Bone marrow (tissue), 2 donors: ENCODE measurements around the gene DTYMK.

Experiments
- DNase-seq, 2 donors: peaks; one replicate each; lab custom pipeline; 2025; lab: John Stamatoyannopoulos, UW

Gene DTYMK

DNA sequence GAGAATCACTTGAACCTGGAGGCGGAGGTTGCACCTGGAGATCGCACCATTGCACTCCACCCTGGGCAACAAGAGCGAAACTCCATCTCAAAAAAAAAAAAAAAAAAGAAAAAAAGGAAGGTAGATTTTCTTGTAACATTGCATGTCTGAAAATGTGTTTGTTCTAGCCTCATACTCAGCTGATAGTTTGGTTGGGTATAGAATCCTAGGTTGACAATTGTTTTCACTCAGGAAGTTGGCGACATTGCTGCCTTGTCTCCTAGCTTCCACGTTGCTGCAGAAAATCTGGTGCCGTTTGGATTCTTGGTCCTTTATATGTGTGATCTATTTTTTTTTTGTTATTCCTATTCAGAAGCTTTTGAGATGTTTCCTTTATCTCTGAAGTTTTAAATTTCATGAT, 19.9 kb upstream of the DTYMK start:
- no peak for DNase-seq

DNA sequence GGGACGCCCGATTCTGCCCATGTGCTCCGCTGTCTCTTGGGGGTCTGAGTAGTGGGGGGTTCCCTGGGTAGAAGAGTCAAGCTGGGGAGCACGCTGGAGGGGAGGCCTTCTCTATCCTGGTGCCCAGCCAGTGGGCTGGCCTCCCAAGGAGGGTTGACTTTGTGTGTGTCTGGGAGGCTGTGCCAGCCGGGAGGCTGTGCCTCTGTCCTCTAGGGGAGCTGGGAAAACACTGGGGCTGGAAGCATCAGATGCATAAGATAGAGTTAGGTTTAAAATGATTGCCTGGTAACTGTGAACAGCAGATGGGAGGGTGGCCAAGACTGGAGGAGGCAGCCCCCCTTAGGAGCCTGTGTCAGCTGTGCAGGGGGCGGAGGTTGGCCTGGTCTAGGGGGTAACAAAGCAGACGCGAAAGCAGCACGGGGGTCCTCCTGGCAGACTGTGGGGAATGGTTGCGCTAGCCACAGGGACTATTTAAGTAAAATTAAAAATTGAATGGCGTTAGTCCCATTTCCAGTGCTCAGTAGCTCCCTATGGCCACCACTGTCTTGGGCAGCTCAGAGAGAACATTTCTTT, 16.5 kb upstream of the DTYMK start:
- DNase-seq, result no peak

DNA sequence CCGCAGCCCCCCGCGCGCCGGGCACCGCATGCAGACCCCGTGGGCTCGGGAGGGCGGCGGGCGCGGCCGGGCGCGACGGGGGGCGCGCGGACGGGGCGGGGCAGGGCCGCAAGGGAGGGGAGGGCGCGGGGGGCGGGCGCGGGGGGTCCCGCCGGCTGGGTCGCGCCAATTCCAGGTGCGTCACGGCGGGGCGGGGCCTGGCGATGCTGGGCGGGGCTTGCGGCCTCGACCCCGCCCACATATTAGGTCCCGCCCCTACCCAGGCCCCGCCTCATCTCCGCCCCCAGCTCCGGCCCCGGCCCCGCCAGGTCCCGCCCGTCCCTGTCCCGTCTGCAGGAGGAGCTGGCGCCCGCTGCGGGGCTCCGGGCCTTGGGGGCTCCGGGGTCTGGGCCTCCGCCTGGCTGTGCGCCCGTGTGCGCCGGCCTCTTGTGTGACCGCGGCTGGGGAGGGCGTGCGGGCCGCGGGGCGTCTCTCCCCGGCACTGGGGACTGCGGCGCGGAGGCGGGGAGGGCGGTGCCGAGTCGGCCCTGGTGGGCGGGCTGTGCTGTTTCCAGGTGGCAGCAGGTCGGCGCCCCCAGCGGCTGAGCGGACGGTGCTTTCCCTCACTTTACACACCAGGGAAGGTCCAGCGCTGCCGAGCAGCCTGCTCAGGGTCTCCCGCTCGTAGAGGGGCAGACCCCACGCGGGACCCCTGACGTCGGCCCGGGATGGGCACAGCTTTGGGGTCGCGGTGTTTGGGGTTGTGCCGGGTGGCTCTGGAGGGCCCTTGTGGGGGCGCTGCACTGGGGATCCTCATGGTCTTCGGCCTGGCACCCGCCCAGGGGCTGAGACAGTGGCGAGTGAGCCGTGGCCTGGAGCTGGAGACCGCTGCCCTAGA, 15.8 kb upstream of the DTYMK start:
- peak; percentile 53 to 83 for DNase-seq

DNA sequence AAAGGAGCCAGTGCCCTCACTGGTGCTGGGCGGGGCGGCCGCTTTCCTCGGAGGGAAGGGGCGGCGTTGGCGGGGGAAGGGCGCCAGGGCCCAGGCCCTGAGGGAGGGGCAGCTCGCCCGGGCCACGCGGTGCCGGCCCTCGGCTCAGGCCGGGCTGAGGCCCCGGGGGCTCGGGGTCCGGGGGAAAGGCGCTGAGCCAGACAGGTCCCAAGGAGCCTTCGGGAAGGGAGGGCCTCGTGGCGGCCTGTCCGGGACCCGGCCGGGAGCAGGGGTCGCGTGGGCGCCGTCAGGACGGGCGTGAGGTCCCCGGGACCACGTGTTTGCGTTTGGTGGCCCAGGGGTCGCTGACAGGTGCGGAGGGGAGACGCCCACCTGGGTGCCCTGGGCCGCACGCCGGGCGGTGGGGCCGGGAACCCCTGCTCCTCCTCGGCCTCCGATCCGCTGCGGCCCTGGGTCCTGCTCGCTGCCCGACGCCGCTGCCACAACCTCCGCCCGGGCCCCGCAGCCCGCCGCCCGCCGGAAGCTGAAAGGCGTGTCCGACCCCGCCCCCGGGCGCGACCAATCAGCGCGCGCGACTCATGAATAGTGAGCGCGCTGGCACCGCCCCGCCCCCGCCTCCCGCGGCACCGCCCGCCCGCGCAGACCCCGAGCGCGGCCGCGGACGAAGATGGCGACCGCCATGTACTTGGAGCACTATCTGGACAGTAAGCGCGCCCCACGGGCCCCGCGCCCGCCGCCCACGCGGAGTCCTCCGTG, 15.0 kb upstream of the DTYMK start, which contains the start of gene ING5:
Gene ING5, plus strand, starts transcription at position 641 of the 756 bp plus-strand sequence. Its CDS starts 27 bp downstream, at position 668.
- peak; percentile 62 to 86 for DNase-seq

DNA sequence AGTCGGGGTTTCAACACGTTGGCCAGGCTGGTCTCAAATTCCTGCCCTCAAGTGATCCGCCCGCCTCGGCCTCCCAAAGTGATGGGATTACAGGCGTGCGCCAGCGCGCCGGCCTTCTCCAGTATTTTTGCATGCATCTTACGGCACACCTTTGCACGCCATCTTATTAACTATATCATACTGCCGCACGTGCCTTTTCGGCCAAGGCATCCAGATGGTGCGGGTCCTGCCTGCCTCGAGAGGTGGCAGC, 14.5 kb upstream of the DTYMK start:
- DNase-seq, result peak in 1 of 2 donors; percentile 71

DNA sequence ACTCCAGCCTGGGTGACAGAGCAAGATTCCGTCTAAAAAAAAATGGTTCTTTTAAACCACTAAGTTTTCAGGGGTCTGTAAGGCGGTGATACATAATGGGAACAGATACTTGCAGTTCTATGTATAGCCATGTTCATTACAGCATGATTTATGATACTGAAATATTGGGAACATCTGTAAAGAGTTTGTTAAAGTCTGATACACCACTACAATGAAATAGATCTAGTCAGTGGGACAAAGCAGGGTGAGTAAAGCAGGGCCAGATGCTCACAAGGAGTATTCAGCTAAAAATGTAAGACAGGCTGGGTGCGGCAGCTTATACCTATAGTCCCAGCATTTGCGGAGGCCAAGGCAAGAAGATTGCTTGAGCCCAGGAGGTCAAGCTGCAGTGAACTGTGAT, 9.0 kb upstream of the DTYMK start:
- no peak for DNase-seq

DNA sequence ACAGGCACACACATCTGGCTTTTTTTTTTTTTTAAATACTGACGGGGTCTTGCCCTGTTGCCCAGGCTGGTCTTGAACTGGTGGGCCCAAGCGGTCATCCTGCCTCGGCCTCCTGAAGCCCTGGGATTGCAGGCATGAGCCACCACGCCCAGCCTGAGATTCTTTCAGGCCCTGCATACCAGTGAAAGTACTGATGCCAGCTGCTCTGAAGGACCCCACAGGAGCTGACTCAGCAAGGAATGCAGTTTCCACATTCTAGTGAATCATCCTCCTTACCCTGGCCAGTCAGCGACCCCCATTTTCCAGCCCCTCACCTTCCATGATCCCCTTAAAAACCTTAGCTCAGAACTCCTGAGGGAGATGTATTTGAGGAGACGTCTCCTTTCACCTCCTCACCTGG, 5.8 kb upstream of the DTYMK start:
- no peak for DNase-seq

DNA sequence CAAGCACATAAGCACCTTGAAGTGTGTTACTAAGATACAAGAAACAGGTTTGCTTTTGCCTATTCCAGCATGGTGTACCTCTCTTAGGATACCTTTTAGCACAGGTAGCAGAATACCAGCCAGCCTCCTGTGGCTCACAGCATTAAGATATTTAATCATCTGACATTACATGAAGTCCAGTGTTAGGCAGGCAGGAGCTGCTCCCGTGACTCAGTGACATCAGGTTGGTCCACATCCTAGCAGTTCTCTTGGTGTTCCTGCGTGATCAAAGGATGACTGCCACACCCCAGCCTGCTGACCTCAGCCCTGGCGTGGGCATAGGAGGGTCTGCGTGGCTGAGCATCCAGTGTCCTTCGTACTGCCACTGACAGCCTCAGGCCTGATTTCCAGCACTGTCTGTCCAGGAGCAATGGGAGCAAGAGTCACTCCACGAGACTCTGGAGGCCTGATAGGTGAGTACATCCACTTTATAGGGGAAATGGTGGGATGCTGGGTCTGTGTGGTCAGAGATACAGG, 3.6 kb upstream of the DTYMK start:
- DNase-seq, result no peak

DNA sequence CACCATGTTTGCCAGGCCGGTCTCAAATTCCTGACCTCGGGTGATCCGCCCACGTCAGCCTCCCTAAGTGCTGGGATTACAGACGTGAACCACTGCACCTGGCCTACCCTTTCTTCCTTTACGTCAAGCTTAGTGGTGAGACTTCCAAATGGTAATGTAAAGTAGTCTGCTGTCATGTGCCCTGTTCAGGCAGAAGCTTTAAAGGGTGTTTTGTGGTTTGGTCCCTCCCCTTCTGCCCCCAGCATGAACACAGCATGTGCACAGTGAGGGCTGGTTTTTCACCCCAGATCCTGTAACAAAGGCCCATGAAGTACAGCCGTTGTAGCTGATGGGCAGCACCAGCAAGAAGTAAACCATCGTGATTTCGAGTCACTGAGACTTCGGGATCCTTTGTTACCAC, 2.7 kb upstream of the DTYMK start:
- DNase-seq, result no peak

DNA sequence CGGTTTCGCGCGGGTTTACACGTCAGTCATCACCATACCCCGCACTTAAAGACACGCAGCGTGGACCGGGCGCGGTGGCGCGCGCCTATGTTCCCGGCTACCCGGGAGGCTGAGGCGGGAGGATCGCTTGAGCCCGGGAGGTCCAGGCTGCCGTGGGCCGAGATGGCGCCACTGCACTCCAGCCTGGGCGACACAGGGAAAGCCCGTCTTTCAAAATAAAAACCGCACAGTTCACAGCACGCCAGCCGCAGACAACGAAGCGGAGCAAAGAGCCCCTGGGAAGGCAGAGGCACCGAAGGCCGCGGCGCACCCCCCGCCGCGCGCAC, 328 bp downstream of the DTYMK start:
- no peak for DNase-seq

DNA sequence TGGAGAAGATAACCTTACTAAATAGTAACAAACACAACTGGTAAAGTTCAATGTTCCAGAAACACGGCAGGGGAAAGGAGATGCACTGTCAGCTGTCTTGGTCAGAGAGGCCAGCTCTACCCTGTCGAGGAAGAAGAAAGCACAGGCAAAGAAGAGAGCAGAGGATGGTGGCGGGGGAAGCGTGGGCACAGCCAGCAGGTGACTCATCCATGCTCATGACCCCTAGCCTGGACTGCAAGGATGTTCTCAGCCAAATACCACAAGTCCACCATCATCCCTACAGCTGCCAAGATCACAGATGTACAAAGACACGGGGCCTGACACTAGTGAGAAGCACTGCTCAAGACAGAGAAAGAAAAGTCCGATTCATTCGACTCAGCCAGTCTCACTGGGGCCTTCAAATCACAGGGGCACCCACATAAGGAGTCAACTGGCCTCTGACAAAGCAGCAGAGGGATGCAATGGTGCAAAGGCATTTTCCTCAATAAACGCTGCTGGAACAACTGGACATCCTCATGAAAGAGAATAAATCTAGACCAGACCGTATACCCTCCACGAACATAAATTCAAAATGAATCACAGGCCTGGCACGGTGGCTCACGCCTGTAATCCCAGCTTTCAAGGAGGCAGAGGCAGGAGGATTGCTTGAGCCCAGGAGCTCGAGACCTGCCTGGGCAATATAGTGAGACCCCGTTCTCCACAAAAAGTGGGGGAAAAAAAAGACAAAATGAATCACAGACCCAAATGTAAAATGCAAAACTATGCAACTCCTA, 5.6 kb downstream of the DTYMK start:
- no peak for DNase-seq

DNA sequence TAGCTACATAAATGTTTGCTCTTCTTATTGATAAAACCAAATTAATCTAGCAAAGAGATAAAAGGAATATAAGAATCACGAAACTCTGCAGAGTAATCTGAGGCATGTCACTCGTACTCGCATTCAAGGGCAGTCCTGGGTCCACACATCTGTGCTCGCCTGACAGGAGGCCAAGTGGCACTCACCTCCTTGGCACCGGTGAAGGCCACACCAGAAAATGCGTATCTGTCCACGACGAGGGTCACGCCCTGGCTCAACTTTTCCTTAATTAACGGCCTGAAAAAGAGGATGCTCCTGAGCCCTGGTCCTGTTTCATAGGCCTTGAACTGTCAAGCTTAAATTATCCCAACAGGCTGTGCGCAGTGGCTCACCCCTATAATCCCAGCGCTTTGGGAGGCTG, 6.6 kb downstream of the DTYMK start:
- DNase-seq, result no peak

DNA sequence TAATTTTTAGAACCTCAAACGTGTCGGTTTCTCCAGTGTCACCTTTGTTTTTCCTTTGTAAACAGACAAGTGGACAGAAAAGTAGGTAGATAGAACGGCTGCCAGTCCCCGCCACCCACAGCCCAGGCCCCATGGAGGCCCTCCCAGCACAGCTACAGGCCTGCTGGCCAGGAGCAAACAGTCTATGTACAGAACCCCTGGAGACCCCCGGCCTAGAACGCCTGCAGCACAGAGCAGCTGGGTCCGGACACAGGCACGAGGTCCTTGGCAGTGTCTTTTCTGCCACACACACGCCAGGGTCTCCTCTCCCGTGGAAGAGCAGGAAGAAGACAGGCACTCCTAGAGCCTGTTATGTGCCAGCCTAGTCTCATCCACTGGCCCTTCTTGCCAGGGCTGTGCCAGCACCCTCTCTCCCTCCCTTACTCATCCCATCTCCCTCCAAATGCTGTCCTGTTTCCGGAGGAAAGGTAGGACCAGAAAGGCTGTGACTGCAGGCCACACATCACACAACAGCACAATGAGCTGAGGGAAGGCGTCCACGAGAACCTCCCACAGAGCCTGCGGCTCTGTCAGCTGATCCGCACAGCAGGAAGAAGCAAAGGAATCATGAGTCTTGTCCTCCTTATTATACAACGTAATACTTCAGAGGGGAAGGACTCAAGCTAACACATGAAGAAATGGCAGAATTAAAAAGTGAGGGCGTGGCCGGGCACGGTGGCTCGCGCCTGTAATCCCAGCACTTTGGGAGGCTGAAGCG, 7.7 kb downstream of the DTYMK start:
- DNase-seq, result no peak

DNA sequence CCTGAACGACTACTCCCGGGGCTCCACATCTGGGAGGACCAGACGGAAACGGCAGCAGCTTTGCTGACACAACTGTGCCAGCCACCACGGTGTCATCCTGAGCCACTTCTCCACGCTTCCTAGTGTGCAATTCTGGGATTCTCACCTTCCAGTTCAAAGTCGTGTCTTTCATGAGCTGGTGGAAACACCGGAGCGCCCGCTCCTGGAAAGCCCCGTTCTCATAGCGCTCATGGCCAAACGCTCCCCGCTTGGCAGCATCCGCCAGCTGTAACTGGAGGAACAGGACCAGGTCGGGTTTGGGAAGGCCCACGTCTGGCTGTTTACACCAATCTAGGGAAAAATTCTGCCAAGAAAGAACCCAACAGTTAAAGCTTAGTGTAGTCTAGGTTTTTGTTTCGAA, 8.3 kb downstream of the DTYMK start:
- DNase-seq, result no peak

DNA sequence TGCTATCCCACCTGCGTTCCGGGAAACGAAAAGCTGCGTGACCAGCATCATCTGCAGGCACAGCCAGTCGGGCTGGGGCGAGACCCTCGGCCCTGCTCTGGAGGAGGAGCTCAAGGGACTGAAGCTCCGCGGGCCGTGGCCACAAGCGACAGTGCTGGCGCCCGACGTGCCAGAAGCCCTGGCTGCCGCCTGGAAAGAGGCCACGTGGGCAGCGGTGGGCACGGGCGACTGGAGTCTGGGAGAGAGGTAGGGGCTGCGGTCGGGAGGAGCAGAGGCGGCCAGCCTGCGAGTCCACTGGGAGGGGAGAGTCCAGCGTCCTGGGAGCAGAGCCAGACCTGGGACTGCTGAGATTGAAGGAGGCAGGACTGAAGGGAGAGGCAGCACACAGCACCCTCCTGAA, 9.2 kb downstream of the DTYMK start:
- no peak for DNase-seq

DNA sequence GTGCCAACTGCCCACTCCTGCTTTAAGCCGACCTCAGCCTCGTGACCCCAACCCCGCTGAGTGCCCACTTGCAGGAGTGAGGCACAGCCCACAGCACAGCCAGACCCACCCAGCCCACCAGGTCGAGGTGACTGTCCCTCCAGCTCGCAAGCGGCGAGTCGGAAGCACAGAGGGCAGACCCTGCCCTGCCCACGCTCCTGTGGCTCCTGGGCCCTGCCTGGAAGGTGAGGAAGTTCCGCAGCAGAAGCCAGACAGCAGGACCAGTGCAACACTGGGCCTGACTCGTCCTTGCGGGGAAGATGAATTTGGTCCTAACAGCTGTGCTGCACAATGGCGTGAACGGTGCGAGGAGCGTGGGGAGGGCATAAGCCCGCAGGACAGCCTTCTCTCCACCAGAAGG, 9.9 kb downstream of the DTYMK start:
- DNase-seq, result no peak

DNA sequence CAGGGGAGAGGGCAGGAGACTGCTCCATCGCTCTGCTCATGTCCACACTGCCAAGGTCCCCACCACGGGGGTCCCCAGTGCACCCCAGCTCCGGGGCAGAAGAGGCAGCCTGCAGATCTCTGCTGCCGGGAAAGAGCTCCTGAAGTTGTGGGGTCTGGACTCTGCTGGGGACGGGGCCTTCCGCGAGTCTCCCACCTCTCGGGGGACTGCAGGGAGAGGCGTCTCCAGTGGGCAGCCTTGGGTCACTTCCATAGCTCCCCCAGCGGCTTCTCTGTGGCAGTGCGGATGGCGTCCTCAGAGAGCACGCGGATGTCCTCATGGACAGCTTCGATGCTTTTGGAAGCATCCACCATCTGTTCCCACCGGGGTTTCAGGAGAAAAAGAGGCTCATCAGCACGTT, 10.7 kb downstream of the DTYMK start:
- DNase-seq, result no peak

DNA sequence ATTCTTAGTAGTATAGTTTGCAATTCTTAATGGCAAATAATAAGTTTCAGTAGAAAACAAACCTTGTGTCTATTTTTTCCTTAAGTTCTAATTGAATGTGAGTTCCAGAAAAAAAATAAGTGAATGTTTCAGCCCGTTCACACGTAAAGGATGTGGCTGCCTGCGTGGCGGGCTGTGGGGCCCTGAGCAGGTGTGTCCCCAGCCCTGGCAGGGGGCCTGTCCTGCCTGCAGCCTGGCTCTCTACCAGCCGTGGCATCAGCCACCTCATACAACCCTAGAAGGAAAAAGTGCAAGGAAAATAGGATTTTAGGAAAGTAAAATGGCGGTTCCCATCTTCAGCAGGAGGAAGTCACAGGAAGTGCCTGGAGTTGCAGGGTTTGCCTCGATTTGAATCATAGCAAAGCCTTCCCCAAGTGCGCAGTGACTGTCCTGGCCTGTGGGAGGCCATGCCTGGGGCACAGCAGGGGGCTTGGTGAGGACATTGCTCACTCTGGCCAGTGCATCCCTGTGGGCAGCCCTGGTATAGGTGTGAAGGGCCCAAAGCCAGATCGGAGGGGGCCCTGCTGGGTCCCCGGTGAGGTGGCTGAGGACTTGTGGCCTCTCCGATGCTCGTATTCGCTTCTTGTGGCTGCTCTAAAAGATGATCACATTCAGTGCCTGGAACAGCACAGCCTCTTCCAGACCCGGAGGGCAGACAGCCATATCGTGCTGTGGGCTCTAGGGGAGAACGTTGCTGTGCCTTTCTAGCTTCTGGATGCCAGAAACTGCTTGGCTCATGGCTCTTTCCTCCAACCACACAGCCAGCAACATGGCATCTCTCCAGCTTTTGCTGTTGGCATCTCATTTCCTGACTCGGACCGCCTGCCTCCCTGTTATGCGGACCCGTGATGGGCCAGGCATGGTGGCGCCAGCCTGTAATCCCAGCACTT, 12.6 kb downstream of the DTYMK start:
- DNase-seq, result no peak

DNA sequence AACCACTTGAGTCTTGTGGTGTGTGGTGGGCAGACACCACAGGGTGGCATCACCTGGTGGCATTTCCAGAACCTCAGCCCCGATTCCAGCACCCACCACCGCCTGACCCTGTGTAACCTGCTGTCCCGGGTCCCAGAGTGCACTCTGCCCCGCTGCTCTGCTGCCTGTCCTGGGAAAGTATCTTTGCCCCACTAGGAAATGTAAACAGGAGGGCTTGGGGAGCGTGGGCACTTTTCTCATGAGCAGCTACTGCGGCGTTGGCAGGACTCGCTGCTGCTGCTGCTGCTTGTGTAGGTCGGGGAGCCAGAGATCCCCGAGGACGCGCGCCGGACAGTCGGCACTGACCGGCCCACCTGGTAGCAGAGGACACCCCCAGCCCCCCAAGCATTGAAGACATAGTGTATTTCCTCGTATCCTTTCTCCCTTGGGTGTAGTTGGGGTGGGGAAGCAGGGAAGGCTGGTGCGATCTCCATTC, 13.4 kb downstream of the DTYMK start:
- no peak for DNase-seq
